Upper lobe of left lung (tissue), 6 donors: ENCODE measurements around the gene MPHOSPH9. TPM values are rescaled to one million over a fixed set of nuclear protein-coding genes. Genes with fewer than 3 reads are reported as not detected.

ENCODE experiments used
- ATAC-seq, 2 donors: fragments of 200-7000 bp; cut with Tn5 transposase; one replicate each; pipeline ENCODE4 v1.9.1; 2022; ENCODE audit warnings: mild to moderate bottlenecking in 2 of 2, moderate library complexity in 2 of 2; ENCODE audit not compliant: low FRiP score in 2 of 2
- DNase-seq, 2 donors: peaks; one replicate each; pipeline ENCODE4 v3.0.0-alpha.2; 2019 to 2020
- H3K27ac ChIP-seq, 4 donors: fragments of 200-600 bp; sonication (generic); one replicate each; pipeline ENCODE4 v1.5.1; 2016 to 2019
- H3K27me3 ChIP-seq, 4 donors: fragments of 200-600 bp; sonication (generic); one replicate each; pipeline ENCODE4 v1.5.1; 2017 to 2019
- H3K36me3 ChIP-seq, 4 donors: fragments of 200-600 bp; sonication (generic); one replicate each; pipeline ENCODE4 v1.5.1; 2016 to 2019
- H3K4me1 ChIP-seq, 4 donors: fragments of 200-600 bp; sonication (generic); one replicate each; pipeline ENCODE4 v1.5.1; 2018 to 2019
- H3K4me3 ChIP-seq, 4 donors: fragments of 200-600 bp; sonication (generic); one replicate each; pipeline ENCODE4 v1.5.1; 2017 to 2019; ENCODE audit warnings: mild to moderate bottlenecking in 2 of 4, moderate library complexity in 1 of 4
- H3K9me3 ChIP-seq, 4 donors: fragments of 200-600 bp; sonication (generic); one replicate each; pipeline ENCODE4 v1.5.1; 2018 to 2019
- EP300 ChIP-seq, 4 donors: sonication (generic); formaldehyde crosslinking; IDR thresholded peaks; one replicate each; pipeline ENCODE4 v1.5.1; 2017; ENCODE audit warnings: antibody characterized with exemption in 4 of 4, control low read depth in 2 of 4
- POLR2A ChIP-seq, 4 donors: fragments of 450-650 bp; IDR thresholded peaks; one replicate each; pipeline ENCODE4 v1.5.1; 2016 to 2017; ENCODE audit warnings: antibody characterized with exemption in 4 of 4, mild to moderate bottlenecking in 2 of 4
- POLR2AphosphoS5 ChIP-seq, 2 donors: sonication (generic); formaldehyde crosslinking; IDR thresholded peaks; one replicate each; pipeline ENCODE4 v1.5.1; 2017; ENCODE audit warnings: antibody characterized with exemption in 2 of 2
- WGBS, 2 donors: methylation state at CpG; one replicate each; pipeline ENCODE4 v1.1.5; 2017 to 2018; 5-methylcytosine and 5-hydroxymethylcytosine counted together
- total RNA-seq, 6 donors: library from RNA; depleted of rRNA in 4 of 6; stranded (reverse); fragments of >200 nt in 4 of 6; gene quantifications; one replicate each; pipeline versions ENCODE4 v1.1.0 to v1.2.1, GENCODE V29; 2016 to 2021
- TF ChIP-seq, protein P1 (sequence below), 6 experiments: fragments of 450-650 bp in 4 of 6; fragments of 200-600 bp in 2 of 6; sonication (generic) in 2 of 6; IDR thresholded peaks; one replicate each; pipeline ENCODE4 v1.5.1; 2016 to 2019; ENCODE audit warnings: antibody characterized with exemption in 6 of 6
- donor health status: DM: no; HTN: no; CAD: no; lungs with moderate emphysema.
- donor health status: DM: no; HTN: yes; CAD: no; lungs with severe emphysema.

MPHOSPH9 gene
- total RNA-seq, 6 donors from 2014 or later: 12.6 to 82.8 (median 17.6) TPM

DNA sequence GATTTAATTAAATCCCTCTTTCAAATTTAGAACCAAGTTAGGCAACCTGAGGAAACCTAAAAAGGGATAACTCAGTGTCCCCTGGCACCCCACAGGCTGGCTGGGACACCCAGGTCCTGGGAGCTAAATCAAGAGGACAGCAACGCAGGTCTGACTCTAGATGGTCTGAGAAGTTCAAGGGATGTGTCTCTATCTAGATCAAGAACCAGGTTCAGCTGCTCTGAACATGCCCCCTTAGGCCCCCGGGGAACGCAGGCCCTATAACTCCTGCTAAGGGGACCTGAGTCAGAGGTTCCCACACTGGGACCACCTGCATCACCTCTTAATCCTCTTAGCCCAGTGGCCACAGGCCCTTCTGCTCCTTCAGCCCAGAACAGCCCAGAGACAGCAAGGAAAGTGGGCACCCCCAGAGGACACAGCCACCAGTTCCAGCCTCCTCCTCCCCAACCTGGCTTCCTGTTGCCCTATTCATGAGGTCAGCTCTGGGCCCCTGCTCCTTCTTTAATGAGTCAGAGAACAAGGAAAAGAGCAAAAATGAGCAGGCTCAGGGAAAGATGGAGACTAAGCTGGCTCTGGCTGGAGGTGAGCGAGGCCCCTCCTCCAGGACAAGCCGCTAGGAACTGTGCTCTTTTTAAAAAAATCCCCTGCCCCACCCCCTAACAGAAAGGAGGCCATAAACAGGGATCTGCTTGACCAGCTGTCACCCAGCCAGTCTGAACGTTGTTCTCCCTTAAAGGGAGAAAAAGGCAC, 92.8 kb downstream of the MPHOSPH9 start:
- WGBS, 2 donors: 61 to 69% methylated on average over 6 of the region's 6 CpGs
- TF ChIP-seq, protein P1, sequence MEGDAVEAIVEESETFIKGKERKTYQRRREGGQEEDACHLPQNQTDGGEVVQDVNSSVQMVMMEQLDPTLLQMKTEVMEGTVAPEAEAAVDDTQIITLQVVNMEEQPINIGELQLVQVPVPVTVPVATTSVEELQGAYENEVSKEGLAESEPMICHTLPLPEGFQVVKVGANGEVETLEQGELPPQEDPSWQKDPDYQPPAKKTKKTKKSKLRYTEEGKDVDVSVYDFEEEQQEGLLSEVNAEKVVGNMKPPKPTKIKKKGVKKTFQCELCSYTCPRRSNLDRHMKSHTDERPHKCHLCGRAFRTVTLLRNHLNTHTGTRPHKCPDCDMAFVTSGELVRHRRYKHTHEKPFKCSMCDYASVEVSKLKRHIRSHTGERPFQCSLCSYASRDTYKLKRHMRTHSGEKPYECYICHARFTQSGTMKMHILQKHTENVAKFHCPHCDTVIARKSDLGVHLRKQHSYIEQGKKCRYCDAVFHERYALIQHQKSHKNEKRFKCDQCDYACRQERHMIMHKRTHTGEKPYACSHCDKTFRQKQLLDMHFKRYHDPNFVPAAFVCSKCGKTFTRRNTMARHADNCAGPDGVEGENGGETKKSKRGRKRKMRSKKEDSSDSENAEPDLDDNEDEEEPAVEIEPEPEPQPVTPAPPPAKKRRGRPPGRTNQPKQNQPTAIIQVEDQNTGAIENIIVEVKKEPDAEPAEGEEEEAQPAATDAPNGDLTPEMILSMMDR (IDR thresholded peaks at IDR 0.05): no peak
- TF ChIP-seq EP300 (IDR thresholded peaks at IDR 0.05): no peak
- TF ChIP-seq POLR2AphosphoS5 (IDR thresholded peaks at IDR 0.05): no peak
- no peak for TF ChIP-seq POLR2A (IDR thresholded peaks at IDR 0.05)
- no peaks in the 10 kb centered on the region for H3K36me3 ChIP-seq
- H3K9me3 ChIP-seq: no peaks in the 10 kb centered on the region
- no peaks in the 10 kb centered on the region for H3K27me3 ChIP-seq
- H3K27ac ChIP-seq: peak overlapping the region; percentile 73 to 89 (median 83)
- peak in 1 of 2 donors; percentile 22 for ATAC-seq
- peaks cover 45 to 53% (median 48%) of the 10 kb centered on the region in 4 donors for H3K4me1 ChIP-seq
- DNase-seq: no peak
- H3K4me3 ChIP-seq: no peak overlapping the region

DNA sequence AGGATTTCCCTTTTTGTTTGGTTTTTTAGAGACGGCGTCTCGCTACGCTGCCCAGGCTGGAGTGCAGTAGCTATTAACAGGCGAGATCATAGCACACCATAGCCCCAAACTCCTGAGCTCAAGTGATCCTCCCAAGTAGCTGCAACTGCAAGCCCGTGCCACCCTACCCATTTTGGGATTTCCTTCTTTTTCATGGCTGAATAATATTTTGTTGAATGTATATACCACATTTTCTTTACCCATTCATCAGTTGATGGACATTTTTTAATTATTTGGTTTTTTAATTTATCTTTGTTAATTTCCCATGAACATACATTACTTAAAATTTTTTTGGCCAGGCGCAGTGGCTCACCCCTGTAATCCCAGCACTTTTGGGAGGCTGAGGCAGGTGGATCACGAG, 97.3 kb downstream of the MPHOSPH9 start:
- Histone ChIP-seq H3K27me3 (no peaks in the 10 kb centered on the region), H3K4me3 (no peak overlapping the region), H3K27ac (peak overlapping the region in 2 of 4 donors; percentile 32 to 76), H3K36me3 (no peaks in the 10 kb centered on the region), H3K9me3 (no peaks in the 10 kb centered on the region), H3K4me1 (peaks cover 26 to 60% (median 37%) of the 10 kb centered on the region in 4 donors)
- ATAC-seq (no peak), DNase-seq (no peak)
- WGBS, 2 donors: 70% methylated on average over 8 of the region's 8 CpGs
- TF ChIP-seq EP300 (IDR thresholded peaks at IDR 0.05) (no peak), POLR2AphosphoS5 (IDR thresholded peaks at IDR 0.05) (no peak), POLR2A (IDR thresholded peaks at IDR 0.05) (no peak)
- TF ChIP-seq, protein P1 (IDR thresholded peaks at IDR 0.05): no peak

DNA sequence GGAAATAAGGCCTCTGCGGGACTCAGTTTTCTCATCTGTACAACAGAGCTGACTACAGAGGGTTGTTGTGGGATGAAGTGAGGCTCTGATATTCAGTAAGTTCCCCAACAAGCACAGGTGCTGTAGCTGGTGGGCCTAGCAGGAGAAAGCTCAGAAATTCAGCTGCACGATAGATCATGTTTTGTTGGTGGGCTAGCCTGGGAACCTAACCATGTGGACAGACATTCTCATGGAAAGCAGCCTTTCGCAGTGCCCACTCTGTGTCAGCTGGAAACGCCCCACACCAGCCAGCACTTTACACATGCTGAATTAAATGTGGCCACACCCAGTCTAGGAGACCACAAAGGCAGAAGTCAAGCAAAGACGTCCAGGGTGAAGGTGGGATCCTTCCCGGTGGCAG, 98.1 kb downstream of the MPHOSPH9 start:
- TF ChIP-seq POLR2A (IDR thresholded peaks at IDR 0.05) (no peak), EP300 (IDR thresholded peaks at IDR 0.05) (no peak), POLR2AphosphoS5 (IDR thresholded peaks at IDR 0.05) (no peak)
- TF ChIP-seq, protein P1 (IDR thresholded peaks at IDR 0.05): no peak
- Histone ChIP-seq H3K36me3 (no peaks in the 10 kb centered on the region), H3K27me3 (no peaks in the 10 kb centered on the region), H3K9me3 (no peaks in the 10 kb centered on the region), H3K4me3 (no peak overlapping the region), H3K27ac (peak overlapping the region in 3 of 4 donors; percentile 32 to 86 (median 76)), H3K4me1 (peaks cover 17 to 51% (median 28%) of the 10 kb centered on the region in 4 donors)
- DNase-seq (no peak), ATAC-seq (no peak)
- WGBS, 2 donors: 50 to 71% methylated on average over 5 to 6 of the region's 6 CpGs

DNA sequence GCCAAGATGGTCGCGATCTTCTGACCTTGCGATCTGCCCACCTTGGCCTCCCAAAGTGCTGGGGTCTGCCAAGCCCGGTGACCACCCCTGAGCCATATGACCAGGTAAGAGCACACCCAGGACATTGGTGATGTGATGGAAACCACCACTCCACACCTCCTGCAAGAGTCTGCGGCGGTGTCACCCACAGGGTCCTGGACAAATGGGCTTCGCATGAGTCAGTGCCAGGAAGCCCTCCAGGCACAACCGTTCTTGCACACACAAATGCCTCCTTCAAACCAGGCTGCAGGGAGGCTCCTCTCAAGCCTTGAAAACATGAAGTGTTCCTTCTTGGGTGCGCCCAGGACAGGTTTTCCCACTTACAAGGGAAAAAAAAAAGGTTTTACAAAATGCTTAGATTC, 98.7 kb downstream of the MPHOSPH9 start:
- Histone ChIP-seq H3K27me3 (no peaks in the 10 kb centered on the region), H3K4me3 (no peak overlapping the region), H3K36me3 (no peaks in the 10 kb centered on the region), H3K4me1 (peaks cover 12 to 47% (median 25%) of the 10 kb centered on the region in 4 donors), H3K27ac (peak overlapping the region in 3 of 4 donors; percentile 46 to 86 (median 76)), H3K9me3 (no peaks in the 10 kb centered on the region)
- WGBS, 2 donors: 69 to 76% methylated on average over 7 to 9 of the region's 9 CpGs
- DNase-seq (peak in 1 of 2 donors; percentile 78), ATAC-seq (peak; percentile 18 to 59)
- TF ChIP-seq POLR2AphosphoS5 (IDR thresholded peaks at IDR 0.05) (peak; percentile 25 to 73), EP300 (IDR thresholded peaks at IDR 0.05) (peak in 3 of 4 donors; percentile 38 to 83 (median 72)), POLR2A (IDR thresholded peaks at IDR 0.05) (no peak)
- TF ChIP-seq, protein P1 (IDR thresholded peaks at IDR 0.05): no peak
